GM18520 (cell line): ENCODE data around the gene DTNB.

Experiments
- ATAC-seq: cut with Tn5 transposase; IDR thresholded peaks from one replicate; pipeline ENCODE4 v1.9.1; 2021; ENCODE audit not compliant: unreplicated experiment

The DTNB gene

DNA sequence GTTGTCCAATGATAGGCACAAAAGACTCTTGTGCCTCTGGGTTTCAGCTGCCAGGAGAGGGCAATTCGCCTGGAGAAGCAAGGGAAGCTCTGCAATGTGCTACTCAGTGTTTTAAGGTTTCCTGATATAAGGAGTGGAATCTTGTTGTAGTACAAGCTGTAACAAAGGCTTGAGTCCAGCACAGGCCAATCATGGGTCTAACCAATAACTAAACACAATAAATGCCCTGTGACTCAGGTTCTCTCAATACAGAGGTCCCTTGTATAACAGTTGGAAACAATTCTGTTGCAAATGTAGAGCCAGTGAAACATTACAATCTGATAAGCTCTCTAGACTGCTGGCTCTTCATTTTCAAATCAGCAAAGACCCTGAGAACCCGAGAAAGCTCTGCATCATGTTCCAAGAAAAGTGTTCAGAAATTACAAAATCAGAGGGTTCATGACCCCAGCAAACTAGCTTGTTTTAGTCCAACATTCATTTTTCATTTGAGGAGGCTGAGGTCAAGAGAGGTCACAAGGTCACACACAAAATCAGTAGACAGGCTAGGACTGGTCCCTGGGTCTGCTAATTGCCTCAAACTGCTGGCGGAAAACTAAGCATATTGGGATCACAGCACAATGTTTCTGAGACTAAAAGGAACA lies 272.7 kb downstream of the DTNB start:
- no peak for ATAC-seq

GRCh38 chr2:25400169-25400568 lies 273.2 kb downstream of the DTNB start:
- ATAC-seq: no peak

GRCh38 chr2:25398534-25398933 lies 274.8 kb downstream of the DTNB start:
- ATAC-seq: no peak

DNA sequence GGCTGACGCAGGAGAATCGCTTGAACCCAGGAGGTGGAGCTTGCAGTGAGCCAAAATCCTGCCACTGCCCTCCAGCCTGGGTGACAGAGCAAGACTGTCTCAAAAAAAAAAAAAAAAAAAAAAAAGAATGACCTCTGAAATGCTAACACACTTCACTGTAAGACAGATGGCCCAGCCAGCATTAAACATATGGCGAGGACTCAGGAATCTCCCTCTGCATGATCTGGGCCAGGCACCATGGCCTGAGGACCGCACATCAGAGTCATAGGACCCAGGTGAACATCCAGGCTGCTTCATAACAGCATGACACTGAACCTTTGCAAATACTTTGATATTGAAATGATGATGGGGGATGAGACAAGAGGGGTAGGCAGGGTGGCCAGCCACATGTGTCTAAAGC lies 275.6 kb downstream of the DTNB start:
- ATAC-seq: no peak

GRCh38 chr2:25389161-25389560 lies 284.2 kb downstream of the DTNB start:
- ATAC-seq: no peak

DNA sequence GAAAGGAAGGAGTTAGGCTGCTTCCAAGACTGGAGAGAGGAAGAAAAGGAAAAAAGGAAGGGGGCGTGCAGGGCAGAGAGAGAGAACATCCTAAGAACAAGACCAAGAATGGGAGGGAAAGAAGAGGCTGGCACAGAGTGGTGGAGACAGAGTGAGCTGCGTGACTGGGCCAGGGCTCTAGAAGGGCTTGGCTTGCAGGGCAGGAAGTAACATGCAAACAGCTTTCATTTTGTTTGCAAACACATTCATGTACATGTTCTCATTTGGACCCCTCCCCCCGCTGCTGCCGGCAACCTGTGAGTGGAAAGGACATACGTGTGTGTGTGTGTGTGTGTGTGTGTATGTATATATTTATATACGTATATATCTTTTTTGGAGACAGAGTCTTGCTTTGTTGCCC lies 284.9 kb downstream of the DTNB start:
- ATAC-seq: peak; percentile 58

DNA sequence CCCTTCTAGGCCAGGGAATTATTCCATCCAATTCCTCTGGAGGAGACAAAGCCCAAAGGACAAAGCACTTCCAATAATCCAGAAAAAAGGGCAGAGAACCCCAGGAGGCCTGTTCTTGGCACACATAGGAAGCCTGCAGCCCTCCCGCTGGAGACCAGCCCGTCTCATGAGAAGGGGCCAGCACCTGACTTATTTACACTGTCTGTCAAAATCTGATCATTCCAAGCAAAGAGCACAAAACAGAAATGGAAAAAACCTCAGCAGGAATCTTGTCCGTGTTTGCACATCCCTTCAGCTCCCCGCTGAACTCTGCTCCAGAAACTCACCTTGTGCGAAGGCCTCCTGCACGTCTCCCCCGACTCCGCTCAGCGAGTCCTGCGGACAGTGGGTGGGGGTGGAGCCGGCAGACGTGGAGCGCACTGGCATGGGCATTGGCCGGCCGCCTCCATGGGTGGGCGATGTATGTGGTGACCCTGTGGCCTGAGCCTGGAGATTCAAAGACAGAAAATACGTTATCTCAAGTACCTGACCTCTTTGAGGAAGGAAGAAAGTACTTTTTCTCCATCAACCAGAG lies 285.4 kb downstream of the DTNB start:
- no peak for ATAC-seq

DNA sequence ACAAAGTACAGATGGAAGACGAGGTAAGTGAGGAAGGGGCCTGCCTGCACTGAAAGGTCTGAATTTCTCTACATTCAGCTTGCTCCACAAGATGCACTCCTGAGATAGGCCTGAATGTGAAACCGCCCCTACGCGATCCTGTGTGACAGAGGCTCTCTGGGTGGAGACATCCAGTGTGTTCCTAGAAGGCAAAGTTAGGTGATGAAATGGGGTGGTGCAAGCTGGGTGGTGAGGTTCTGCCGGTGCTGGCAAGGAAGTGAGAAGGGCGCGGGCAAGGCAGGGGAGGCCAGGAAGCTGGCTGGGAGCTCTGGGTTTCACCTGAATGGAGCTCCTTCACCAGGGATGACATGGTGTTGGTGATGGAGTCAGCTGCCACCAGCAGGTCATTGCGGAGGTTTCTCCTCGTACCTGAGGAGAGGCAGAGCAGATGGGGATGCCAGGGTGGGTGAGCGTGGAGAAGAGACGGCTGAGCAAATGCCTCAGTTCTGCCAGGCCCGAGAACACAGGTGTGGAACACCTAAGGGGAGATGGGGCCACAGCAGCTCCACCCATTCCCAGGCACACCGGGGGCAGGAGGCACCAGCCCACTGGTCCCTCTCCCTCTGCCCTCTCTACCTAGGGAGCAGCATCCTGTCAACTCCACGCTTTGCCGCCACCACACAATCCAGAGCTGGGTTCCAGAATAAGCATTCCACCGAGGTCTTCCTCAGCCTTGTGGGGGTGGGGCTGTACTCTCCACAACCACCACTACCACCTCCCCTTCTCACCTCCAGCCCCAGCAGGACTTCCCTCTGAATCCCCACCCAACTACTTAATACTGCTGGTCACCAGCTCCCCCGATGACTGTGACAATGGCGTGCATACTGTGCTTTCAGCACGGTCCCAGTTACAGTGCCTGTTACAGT lies 286.2 kb downstream of the DTNB start:
- ATAC-seq: no peak

DNA sequence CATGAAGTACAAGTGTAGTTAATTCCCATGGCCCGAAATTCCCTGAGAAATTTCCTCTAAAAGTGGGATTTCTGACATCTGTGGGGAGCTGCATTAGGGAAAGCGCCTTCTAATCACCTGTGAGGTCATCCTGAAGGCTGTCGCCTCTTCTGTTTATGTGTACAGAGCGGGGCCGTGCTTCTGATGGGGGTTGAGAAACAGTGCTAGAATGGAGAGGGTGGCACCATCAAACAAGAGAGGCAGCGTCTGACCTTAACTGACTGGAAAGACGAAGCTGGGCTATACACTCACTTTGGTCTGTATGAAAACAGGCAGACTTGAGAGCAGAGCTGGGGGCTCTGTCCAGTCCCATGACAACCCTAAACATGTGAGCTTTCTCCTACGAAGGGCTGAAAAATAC lies 287.5 kb downstream of the DTNB start:
- no peak for ATAC-seq

GRCh38 chr2:25383806-25384205 lies 289.6 kb downstream of the DTNB start:
- ATAC-seq: no peak

- ATAC-seq: no peak
Observed at GRCh38 chr2:25381502-25381901, 291.9 kb downstream of the DTNB start.

GRCh38 chr2:25380586-25381375 lies 292.6 kb downstream of the DTNB start:
- no peak for ATAC-seq

GRCh38 chr2:25380023-25380422 lies 293.4 kb downstream of the DTNB start:
- no peak for ATAC-seq

GRCh38 chr2:25379535-25379934 lies 293.8 kb downstream of the DTNB start:
- ATAC-seq: no peak

DNA sequence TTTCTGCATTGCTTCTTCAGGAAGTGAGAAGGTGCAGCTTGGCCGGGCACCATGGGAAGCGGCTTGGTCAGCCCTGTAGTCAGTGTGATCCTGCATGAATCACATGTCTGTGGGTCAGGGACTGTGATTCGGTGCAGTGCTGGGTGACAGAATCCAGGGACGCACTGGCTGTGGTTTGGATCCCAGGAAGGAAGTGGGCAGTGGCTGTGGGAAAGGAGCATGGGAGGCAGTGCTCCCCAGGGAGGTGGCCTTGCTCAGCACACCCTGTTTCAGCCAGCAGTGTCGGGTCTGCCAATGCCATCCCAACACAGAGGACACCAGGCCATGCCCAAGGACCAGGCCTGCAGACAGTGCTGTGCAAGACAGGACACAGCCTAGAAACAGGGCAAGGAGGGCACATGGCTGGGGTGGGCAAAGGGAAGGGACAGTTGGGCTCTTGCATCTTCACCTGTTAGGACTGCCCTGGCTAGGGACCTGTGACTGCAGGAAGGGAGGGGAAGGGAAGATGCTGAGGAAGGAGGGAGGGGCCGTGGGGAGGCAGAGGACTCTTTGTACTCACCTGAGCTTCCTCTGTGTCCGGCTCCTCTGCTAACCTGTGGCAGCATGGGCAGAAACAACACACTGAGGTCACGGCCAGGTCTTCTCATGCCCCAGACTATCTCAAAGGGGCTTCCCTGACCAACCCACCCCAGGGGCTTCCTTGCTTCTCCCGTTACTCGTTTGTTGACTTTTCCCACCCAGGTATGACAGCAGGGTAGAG lies 294.5 kb downstream of the DTNB start:
- ATAC-seq: no peak

DNA sequence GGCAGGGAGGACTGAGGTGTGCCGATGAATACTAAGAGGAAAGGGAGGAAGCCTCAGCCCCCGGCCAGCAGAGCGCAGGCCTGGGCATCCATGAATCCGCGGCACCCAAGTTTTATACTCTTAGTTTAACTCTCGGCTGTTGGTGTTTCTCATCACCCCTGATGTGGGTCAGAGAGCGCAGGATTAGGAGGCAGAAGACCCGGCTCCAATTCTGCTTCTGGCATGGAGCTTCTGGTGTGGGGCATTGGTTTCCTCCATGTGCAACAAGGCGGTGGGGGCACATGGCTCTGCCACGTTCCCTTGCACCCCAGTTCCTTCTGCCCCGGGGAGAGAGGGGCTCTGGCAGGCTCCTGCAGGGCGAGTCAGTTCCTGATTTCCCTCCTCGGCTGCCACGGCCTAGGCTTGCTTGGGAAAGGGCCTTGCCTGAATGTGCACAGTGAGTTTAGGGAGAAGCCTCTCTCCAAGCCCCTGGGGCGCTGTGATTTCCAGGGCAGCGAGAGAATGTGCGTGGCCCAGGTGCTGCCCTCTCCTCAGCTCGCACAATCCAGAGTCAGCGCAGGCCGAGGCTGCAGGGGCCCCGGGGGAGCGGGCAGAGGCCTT lies 295.5 kb downstream of the DTNB start:
- ATAC-seq: no peak

- ATAC-seq: peak; percentile 89
Observed at GRCh38 chr2:25376750-25377621, 296.4 kb downstream of the DTNB start.

DNA sequence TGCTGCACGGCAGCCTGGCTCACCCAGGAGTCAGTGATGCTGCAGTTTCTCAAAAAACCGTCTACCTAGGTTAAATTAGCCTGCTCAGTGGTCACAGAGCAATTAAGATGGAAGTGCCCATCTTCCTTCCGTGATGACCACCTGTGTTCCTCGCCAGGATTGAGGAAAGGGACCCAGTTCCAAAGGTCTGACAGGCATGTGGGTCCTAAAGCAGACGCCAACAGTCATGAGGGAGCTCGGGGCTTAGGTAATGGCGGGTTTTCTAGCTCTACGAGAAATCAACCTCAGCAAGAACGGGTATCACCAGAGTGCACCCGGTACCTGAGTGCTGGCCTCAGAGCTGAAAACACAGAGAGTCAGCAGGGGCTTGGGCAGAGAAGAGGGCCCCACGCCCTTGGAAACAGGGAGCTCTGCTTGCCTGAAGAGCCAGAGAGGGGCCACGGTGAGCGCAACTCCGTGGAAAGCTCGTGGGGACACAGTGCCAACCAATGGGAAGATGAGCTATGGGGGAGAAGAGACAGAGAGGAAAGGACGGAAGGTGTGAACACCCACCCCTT lies 297.3 kb downstream of the DTNB start:
- ATAC-seq: no peak
